ENCODE results near the gene TRDMT1.

Gene TRDMT1

GRCh38 chr10:17209302-17209701 lies 7.8 kb upstream of the TRDMT1 start:
- no peak for DNase-seq

DNA sequence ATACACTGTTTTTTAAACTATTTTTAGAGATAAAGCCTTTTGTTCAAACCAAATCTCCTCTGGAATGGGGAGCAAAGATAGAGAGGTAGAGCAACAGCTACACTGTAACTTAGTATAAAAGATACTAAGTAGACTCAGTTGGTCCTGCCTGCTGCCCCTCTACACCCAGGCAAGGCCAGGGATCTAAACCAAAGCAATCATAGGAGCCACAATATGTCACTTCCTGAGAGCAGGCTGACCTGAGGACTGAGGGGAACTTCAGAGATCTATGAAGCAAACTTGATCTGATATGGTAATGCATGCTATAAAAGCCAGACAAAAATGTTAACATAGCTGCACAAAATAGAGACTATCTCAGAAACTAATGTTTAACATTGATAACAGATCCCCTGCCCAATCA lies 7.0 kb upstream of the TRDMT1 start:
- DNase-seq = no peak

GRCh38 chr10:17206210-17206709 lies 4.8 kb upstream of the TRDMT1 start:
- no peak for DNase-seq

- DNase-seq = no peak
Measured at GRCh38 chr10:17203416-17203815, 1.9 kb upstream of the TRDMT1 start.

GRCh38 chr10:17202999-17203398 lies 1.5 kb upstream of the TRDMT1 start:
- DNase-seq = no peak

GRCh38 chr10:17202506-17202905 lies 1.0 kb upstream of the TRDMT1 start:
- no peak for DNase-seq

GRCh38 chr10:17201794-17202116 lies 283 bp upstream of the TRDMT1 start:
- no peak for DNase-seq

- no peak for DNase-seq
Measured at GRCh38 chr10:17200001-17200911, 1.2 kb downstream of the TRDMT1 start.

DNA sequence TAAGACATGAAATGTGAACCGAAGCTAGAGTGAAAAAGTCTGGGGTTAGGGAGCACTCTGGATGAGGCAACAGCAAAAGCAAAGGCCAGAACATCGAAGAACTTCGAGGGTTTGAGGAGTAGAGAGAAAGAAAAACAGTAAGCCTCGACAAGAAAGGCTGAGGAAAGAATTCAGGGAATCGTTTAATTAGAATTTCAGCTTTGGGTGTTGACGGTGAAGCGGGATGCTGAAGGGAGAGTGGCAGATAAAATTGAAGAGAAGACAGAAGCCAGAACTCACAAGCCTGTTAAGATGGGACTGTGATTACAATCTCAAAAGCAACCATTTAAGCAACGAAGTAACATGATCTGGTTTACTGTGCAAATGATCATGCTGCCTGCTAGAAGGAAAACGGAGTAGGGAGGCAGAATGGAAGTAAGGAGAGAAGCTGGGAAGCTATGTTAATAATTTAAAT lies 2.1 kb downstream of the TRDMT1 start:
- DNase-seq = no peak

DNA sequence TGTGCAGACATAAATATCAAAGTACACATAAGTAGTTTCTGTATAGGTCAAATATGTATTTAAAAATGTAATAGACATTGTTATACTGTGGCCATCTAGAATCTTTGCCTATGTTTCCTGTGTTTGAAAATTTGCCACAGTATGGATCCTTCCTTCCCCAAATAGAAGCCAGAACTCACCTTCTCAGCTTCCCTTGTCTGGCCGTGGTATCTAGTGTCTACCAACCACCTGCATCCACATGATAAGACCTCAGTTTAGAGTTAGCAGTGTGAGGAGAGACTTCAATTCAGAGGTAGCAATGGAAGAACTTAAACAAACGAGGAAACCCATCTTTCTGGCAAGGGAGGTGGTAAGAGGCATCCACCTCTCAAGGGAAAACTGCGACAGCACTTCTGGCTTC lies 4.9 kb downstream of the TRDMT1 start:
- DNase-seq = no peak

- DNase-seq = no peak
Measured at GRCh38 chr10:17196045-17196444, 5.4 kb downstream of the TRDMT1 start.

GRCh38 chr10:17195083-17195482 lies 6.4 kb downstream of the TRDMT1 start:
- no peak for DNase-seq

GRCh38 chr10:17190602-17191001 lies 10.9 kb downstream of the TRDMT1 start:
- no peak for DNase-seq

DNA sequence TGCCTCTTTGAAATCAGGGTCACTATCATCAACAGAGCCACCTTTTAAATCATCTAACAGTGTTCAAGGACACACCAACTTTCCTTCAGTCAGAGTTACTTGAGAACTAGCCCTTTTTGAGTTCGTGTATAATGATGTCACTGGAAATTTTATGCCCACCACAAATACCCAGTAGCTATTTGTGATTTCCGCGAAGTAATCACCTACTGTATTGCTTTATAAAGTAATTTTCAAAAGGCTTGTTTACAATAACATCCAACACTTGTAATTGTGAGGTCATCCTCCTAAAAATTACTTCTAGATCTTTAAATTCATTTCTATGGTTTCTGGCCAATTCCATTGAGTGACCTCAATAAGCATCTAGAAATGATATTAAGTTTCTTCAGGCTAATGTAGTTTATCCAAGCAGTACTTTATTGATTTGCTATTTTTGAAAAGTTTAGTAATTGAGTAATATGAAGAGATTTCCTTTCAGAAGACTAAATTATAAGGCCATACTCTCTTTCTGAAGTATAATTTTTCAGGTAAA lies 12.8 kb downstream of the TRDMT1 start:
- no peak for DNase-seq

- no peak for DNase-seq
Measured at GRCh38 chr10:17185873-17186272, 15.6 kb downstream of the TRDMT1 start.

GRCh38 chr10:17183110-17183509 lies 18.4 kb downstream of the TRDMT1 start:
- DNase-seq = no peak

DNA sequence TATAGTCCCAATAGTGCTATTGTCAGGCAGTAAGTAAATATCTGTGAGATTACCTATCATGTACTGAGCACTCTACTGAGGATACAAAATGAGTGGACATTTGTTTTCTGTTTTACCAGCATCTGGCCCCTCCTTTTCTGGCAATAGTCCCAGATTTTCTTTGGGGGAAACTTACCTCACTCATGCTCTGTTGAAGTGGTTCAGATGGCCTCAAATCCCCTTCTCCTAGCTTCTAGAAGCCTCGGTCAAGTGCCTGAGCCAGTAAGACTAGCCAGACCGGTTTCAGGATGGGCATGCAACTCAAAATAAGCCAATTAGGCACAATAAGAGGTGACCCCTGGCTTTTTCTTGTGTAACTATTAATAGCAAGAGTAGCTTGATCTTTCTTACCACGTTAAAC lies 19.7 kb downstream of the TRDMT1 start:
- no peak for DNase-seq

GRCh38 chr10:17181110-17181509 lies 20.4 kb downstream of the TRDMT1 start:
- no peak for DNase-seq

GRCh38 chr10:17179002-17179401 lies 22.5 kb downstream of the TRDMT1 start:
- no peak for DNase-seq

- DNase-seq = no peak
Measured at GRCh38 chr10:17178006-17178405, 23.5 kb downstream of the TRDMT1 start.

GRCh38 chr10:17177014-17177413 lies 24.5 kb downstream of the TRDMT1 start:
- no peak for DNase-seq

GRCh38 chr10:17176091-17176490 lies 25.4 kb downstream of the TRDMT1 start:
- no peak for DNase-seq

DNA sequence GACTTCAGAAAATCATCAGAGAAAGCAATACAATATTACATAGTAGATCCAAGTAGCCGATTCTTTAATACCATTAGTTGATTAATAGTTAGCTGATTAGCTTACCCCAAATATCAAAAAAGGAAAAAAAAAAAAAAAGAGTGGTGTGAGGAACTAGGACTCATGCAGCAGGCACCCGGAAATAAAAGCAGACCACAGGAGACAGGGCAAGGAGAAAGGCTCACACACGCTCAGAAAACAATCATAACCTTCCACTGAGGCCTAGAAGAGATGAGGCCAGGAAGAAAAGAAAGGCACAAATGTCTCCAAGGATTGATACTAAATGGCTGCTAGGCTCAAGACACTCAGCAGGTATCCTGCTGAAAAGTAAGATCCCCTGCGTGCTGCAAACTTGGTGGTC lies 25.9 kb downstream of the TRDMT1 start:
- no peak for DNase-seq

GRCh38 chr10:17174626-17175025 lies 26.8 kb downstream of the TRDMT1 start:
- no peak for DNase-seq
